Mesothelial cell of epicardium (in vitro differentiated cells): ENCODE measurements around the gene ANK3. TPM values are rescaled to one million over a fixed set of nuclear protein-coding genes. Genes with fewer than 3 reads are reported as not detected.

Experiments used
- DNase-seq, 2 experiments: peaks; one replicate each; pipeline ENCODE4 v3.0.0; 2021; ENCODE audit warnings: low spot score in 2 of 2; ENCODE audit not compliant: unreplicated experiment in 2 of 2
- H3K27ac Mint-ChIP-seq: 2 replicates; pipeline ENCODE4 v1.8.0; 2021; ENCODE audit warnings: mixed read lengths
- H3K27me3 Mint-ChIP-seq: 2 replicates; pipeline ENCODE4 v1.8.0; 2021; ENCODE audit warnings: low read depth, mixed read lengths
- H3K36me3 Mint-ChIP-seq: 2 replicates; pipeline ENCODE4 v1.8.0; 2021; ENCODE audit warnings: mixed read lengths
- H3K4me1 Mint-ChIP-seq: 2 replicates; pipeline ENCODE4 v1.8.0; 2021; ENCODE audit warnings: mixed read lengths
- H3K4me3 Mint-ChIP-seq: 2 replicates; pipeline ENCODE4 v1.8.0; 2021; ENCODE audit warnings: mild to moderate bottlenecking, moderate library complexity, mixed read lengths
- H3K9me3 Mint-ChIP-seq: 2 replicates; pipeline ENCODE4 v1.8.0; 2021; ENCODE audit warnings: mixed read lengths
- CTCF ChIP-seq: fragments of 200-600 bp; sonication (generic); IDR thresholded peaks from one replicate; pipeline ENCODE4 v1.5.0; 2021; ENCODE audit warnings: antibody characterized with exemption; ENCODE audit not compliant: unreplicated experiment
- total RNA-seq: library from RNA; stranded (reverse); gene quantifications from 3 replicates; pipeline ENCODE4 v1.2.1, GENCODE V29; 2021

Gene ANK3
- total RNA-seq, 1 donor from 2014 or later = 242 TPM

DNA sequence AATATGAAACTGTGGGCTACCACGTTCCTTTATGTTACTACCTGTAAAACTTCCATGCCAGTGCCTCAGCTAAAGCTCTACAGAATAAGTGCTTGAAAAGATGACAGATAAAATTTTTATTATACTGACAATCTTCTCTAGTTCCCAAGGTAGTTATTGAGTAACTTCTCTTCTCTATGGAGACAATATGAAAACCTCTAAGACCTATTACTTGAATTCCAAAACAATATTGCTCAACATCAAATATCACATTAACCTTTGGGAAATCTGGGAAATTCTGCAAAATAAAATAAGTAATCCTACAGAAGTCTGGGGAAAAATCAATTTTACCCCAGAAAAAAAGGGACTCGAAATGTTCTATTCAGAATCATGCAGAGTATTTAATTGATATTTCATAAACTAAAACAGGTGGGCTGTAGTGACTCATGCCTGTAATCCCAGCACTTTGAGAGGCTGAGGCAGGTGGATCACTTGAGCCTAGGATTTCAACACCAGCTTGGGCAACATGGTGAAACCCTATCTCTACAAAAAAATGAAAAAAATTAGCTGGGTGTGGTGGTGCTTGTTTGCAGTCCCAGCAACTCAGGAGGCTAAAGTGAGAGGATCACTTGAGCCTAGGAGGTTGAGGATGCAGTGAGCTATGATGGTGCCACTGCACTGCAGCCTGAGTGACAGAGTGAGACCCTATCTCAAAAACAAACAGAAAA is 23.8 kb upstream of the ANK3 start:
- Mint-ChIP-seq H3K36me3 (peaks cover 2% of the 10 kb centered on the region), H3K4me3 (no peak overlapping the region), H3K27me3 (no peaks in the 10 kb centered on the region), H3K27ac (no peak overlapping the region), H3K9me3 (no peaks in the 10 kb centered on the region), H3K4me1 (peaks cover 42% of the 10 kb centered on the region)
- no peak for TF ChIP-seq CTCF
- no peak for DNase-seq

GRCh38 chr10:60410970-60411369 is 21.3 kb upstream of the ANK3 start:
- no peak for TF ChIP-seq CTCF
- peaks cover 21% of the 10 kb centered on the region for H3K4me1 Mint-ChIP-seq
- no peak for DNase-seq
- no peak overlapping the region for H3K4me3 Mint-ChIP-seq
- no peaks in the 10 kb centered on the region for H3K27me3 Mint-ChIP-seq
- H3K27ac Mint-ChIP-seq = no peak overlapping the region
- peaks cover 1% of the 10 kb centered on the region for H3K9me3 Mint-ChIP-seq
- H3K36me3 Mint-ChIP-seq = peaks cover 2% of the 10 kb centered on the region

DNA sequence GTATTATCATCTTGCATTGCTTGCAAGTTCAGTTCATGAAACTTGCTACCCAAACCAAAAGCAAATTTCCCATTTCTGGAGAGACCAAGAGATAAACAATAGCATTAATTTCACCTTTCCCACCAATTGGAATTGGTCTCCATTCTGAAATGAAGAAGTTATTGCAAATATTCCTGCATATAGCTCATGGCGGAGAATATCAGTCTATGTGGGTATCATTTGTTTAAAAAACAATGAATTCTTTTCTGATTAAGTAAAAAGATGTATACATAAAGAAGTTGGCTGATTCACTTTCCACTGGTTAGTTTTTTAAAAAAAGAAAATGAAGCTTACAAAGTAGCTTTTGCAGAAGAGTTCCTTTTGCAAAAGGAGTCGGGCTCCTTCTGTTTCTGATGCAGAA is 19.5 kb upstream of the ANK3 start:
- H3K4me1 Mint-ChIP-seq = peaks cover 8% of the 10 kb centered on the region
- H3K4me3 Mint-ChIP-seq = no peak overlapping the region
- H3K27me3 Mint-ChIP-seq = no peaks in the 10 kb centered on the region
- H3K27ac Mint-ChIP-seq = no peak overlapping the region
- H3K36me3 Mint-ChIP-seq = peaks cover 8% of the 10 kb centered on the region
- DNase-seq = no peak
- no peak for TF ChIP-seq CTCF
- peaks cover 14% of the 10 kb centered on the region for H3K9me3 Mint-ChIP-seq

DNA sequence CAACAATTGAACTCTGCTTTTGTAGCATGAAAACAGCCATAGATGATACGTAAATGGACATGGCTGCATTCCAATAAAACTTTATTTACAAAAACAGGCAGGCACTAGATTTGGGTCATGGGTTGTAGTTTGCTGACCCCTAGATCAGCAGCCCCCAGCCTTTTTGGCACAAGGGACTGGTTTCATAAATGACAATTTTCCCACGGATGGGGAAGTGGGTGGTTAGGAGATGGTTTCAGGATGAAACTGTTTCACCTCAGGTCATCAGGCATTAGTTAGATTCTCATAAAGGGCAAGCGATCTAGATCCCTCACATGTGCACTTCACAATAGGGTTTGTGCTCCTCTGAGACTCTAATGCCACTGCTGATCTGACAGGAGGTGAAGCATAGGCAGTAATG is 16.5 kb upstream of the ANK3 start:
- H3K27me3 Mint-ChIP-seq = no peaks in the 10 kb centered on the region
- no peak for DNase-seq
- H3K4me3 Mint-ChIP-seq = no peak overlapping the region
- TF ChIP-seq CTCF = no peak
- peaks cover 9% of the 10 kb centered on the region for H3K36me3 Mint-ChIP-seq
- no peak overlapping the region for H3K27ac Mint-ChIP-seq
- H3K4me1 Mint-ChIP-seq = peaks cover 5% of the 10 kb centered on the region
- H3K9me3 Mint-ChIP-seq = peaks cover 15% of the 10 kb centered on the region

DNA sequence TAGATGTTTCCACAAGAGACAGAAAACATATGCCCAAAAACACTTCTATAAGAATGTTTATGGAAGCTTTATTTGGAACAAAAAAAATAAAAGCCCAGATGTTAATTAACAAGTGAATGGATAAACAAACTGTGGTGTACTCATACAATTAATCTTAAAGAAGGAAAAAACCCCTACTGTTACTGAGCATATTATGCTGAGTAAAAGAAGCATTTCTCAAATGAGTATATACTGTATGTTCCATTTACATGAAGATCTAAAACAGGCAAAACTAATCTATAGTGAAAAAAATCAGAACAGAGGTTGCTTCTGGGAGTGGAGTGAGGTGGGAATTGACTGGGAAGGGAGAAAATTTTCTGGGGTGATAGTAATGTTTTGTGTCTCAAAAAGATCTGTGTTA is 15.5 kb upstream of the ANK3 start:
- Mint-ChIP-seq H3K4me1 (peaks cover 5% of the 10 kb centered on the region), H3K27ac (no peak overlapping the region), H3K4me3 (no peak overlapping the region), H3K9me3 (peaks cover 15% of the 10 kb centered on the region), H3K27me3 (no peaks in the 10 kb centered on the region), H3K36me3 (peaks cover 6% of the 10 kb centered on the region)
- no peak for TF ChIP-seq CTCF
- DNase-seq = no peak
